Measurements from ENCODE around the gene EIF2B4.
A peak's percentile ranks its signal among the peaks of the same experiment; 100 is the strongest.
"Not testable (repeated sequence)": the region's sequence is repeated elsewhere in the genome, so short reads cannot be mapped to it uniquely, and the experiment has no call there.

The EIF2B4 gene

GRCh38 chr2:27377618-27378095 is 7.5 kb upstream of the EIF2B4 start:
- no peak for DNase-seq

- no peak for DNase-seq
These were observed 6.9 kb upstream of the EIF2B4 start for GRCh38 chr2:27376866-27377617.

GRCh38 chr2:27376151-27376865 is 6.2 kb upstream of the EIF2B4 start:
- DNase-seq, result no peak

GRCh38 chr2:27375513-27376099 is 5.5 kb upstream of the EIF2B4 start:
- no peak for DNase-seq

GRCh38 chr2:27373567-27373966 is 3.4 kb upstream of the EIF2B4 start:
- no peak for DNase-seq

GRCh38 chr2:27372937-27373336 is 2.8 kb upstream of the EIF2B4 start:
- no peak for DNase-seq

- peak; percentile 39 to 43 for DNase-seq
These were observed 880 bp upstream of the EIF2B4 start for GRCh38 chr2:27370816-27371620.

GRCh38 chr2:27369471-27370025 is 590 bp downstream of the EIF2B4 start:
- no peak for DNase-seq

- no peak for DNase-seq
These were observed 6.2 kb downstream of the EIF2B4 start for GRCh38 chr2:27363933-27364332.

GRCh38 chr2:27362678-27363420 is 7.3 kb downstream of the EIF2B4 start:
- DNase-seq, result no peak

- peak; percentile 90 to 92 for DNase-seq
These were observed 13.6 kb downstream of the EIF2B4 start, which contains the start of gene GTF3C2 for GRCh38 chr2:27356382-27357181. Gene GTF3C2 (minus strand): TSS chr2:27356764. CDS start chr2:27343554, 13,210 bp downstream.

- no peak for DNase-seq
These were observed 14.1 kb downstream of the EIF2B4 start for GRCh38 chr2:27356056-27356381.

- DNase-seq, result no peak
These were observed 15.6 kb downstream of the EIF2B4 start for GRCh38 chr2:27354597-27354927.

- no peak for DNase-seq
These were observed 16.2 kb downstream of the EIF2B4 start for GRCh38 chr2:27353762-27354596.

GRCh38 chr2:27353386-27353761 is 16.8 kb downstream of the EIF2B4 start:
- not testable (repeated sequence) for DNase-seq

GRCh38 chr2:27351802-27352598 is 18.1 kb downstream of the EIF2B4 start:
- DNase-seq, result no peak

GRCh38 chr2:27350106-27350693 is 19.9 kb downstream of the EIF2B4 start:
- DNase-seq, result no peak

- no peak for DNase-seq
These were observed 22.5 kb downstream of the EIF2B4 start for GRCh38 chr2:27347641-27348040.

- no peak for DNase-seq
These were observed 34.0 kb downstream of the EIF2B4 start for GRCh38 chr2:27336173-27336572.
